KOPT-K1 (cell line): Measurements from ENCODE around the gene TSPAN4.

Experiments used
- H3K27ac ChIP-seq: fragments of 200-600 bp; sonication (generic); 2 replicates; pipeline ENCODE4 v1.5.1; 2016; ENCODE audit warnings: antibody characterized with exemption, mild to moderate bottlenecking, low read depth, low read length; ENCODE audit not compliant: poor library complexity, severe bottlenecking
- H3K36me3 ChIP-seq: fragments of 200-600 bp; sonication (generic); 2 replicates; pipeline ENCODE4 v1.5.1; 2017; ENCODE audit warnings: antibody characterized with exemption, mild to moderate bottlenecking, low read length, moderate library complexity; ENCODE audit not compliant: insufficient read depth
- H3K9me3 ChIP-seq: fragments of 200-600 bp; sonication (generic); 2 replicates; pipeline ENCODE4 v1.5.1; 2017; ENCODE audit warnings: antibody characterized with exemption, low read length, mild to moderate bottlenecking; ENCODE audit not compliant: insufficient read depth, poor library complexity, severe bottlenecking

The TSPAN4 gene

GRCh38 chr11:914204-914603 is 71.6 kb downstream of the TSPAN4 start:
- no peak overlapping the region for H3K27ac ChIP-seq
- H3K36me3 ChIP-seq: no peaks in the 10 kb centered on the region
- H3K9me3 ChIP-seq: no peaks in the 10 kb centered on the region

GRCh38 chr11:914747-915501 is 72.3 kb downstream of the TSPAN4 start:
- Histone ChIP-seq H3K27ac (no peak overlapping the region), H3K9me3 (no peaks in the 10 kb centered on the region), H3K36me3 (no peaks in the 10 kb centered on the region)
